Amygdala (tissue), 56 donors: ENCODE results near the gene SYNDIG1L.
A peak's percentile ranks its signal among the peaks of the same experiment; 100 is the strongest.
"Not testable (repeated sequence)": the region's sequence is repeated elsewhere in the genome, so short reads cannot be mapped to it uniquely, and the experiment has no call there.

ENCODE experiments used
- DNase-seq, 56 donors: peaks; one replicate each; lab custom pipeline; 2025; lab: John Stamatoyannopoulos, UW

The SYNDIG1L gene

DNA sequence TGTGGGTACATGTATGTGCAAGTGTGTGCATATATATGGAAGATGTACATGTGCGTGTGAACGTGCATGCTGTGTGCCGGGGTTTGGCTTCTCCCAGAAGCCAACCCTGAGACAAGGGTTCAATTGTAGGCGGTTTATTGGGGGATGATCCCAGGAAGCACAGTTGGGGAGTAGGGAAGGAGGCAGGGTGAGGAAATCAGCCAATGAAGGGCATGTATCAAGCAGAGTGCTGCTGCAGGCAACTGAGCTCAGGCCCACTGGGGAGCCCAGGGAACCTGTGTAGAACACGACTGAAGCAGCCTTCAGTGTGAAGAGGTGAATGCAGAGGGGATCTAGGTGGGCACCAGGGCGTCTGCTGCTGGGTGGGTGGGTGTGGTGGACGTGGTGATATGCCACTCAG lies 21.6 kb downstream of the SYNDIG1L start:
- DNase-seq, result no peak

DNA sequence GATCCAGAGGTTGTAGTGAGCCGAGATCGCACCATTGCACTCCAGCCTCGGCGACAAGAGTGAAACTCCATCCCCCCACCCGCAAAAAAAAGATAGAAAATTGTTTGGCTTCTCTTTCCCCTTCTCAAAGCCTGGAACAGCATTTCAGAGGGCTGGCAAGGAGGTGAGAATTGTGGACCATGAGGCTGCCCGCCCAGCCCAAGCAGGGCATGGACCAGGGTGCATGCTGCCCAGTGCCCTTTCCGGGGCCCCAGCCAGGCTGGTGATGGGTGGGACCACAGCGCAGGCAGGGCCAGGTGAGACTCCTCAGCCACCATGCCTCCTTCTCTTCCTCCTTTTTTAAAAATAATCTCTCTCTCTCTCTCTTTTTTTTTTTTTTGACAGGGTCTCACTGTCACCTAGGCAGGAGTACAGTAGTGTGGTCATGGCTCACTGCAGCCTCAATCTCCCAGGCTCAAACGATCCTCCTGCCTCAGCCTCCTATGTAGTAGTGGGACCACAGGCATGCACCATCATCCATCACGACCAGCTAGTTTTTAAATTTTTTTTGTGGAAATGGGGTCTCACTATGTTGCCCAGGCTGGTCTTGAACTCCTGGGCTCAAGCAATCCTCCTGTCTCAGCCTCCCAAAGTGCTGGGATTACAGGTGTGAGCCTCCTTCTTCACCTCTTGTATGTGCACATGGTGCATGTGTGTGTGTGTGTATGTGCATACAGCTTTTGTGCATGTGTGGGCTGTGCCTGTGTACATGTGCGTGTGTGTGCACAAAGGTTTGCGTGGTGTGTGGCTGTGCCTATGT lies 22.2 kb downstream of the SYNDIG1L start:
- DNase-seq, result no peak

DNA sequence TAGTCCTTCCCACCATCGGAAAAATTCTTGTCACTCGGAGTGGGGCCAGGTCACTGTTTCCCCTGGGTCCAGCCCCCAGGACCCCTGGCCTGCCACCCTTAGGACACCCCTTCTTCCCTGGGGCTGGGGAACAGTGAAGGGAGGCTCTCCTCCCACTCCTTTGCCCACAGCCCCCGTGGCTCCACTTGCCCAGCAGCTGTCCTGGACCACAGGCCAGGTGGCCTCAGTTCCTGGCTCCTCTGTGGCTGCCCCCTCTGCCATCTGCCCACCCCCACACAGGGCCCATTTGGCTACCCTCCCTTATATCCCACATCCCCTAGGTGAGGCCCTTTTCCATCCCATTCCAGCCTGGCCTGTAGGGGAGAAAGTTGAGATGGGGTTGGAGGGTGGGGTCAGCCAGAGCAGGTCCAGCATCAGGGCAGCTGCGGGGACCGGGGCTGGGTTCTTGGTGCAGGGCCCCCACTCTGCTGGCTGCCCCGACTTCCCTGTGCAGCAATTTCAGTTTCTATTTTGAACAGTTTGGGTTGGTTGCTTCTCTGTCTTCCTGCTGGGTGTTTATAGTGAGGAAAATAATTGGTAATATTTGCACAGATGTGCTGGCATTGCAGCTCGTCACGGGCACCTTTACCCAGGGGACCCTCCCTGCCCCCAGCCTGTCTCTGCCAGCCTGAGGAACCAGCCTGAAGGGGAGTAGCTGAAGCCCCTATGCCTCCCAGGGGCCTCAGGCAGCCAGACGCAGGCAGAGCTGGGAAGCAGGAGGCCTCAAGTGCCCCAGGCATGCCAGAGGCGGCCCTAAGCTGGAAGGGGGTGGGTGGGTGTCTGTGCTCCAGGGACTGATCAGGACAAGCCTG lies 23.4 kb downstream of the SYNDIG1L start:
- no peak for DNase-seq

DNA sequence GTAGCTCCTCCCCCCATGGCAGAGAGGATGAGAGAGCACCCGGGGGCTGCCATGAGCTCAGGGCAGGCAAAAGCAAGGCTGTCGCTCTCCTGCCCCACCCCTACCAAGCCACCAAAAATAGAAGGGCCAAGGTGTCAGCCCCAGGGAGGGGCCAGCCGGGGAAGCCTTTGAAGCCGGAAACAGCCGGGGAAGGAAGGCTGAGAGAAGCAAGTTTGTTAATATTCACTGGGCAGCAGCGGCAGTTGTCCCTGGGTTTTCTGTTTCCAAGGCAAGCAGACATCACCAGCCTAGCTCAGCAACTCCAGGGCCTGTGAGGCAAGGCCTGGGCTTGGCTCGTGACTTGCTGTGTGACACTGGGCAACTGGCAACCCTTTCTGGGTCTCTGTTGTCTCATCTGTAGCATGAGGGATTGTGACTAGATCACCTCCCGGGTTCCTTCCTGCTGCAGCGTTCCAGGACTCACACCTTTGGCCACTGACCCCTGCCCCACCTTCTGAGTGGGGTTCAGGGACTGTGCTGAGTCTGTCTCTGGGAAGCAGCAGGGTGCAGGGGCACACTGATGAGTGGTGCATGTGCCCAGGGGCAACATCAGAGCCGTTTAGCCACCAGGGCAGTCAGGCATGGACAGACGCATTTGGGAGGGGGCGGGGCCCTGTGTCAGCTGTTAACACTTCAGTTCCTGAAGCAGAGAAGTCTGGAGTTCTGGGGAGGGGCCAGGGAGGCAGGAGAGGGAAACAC lies 24.3 kb downstream of the SYNDIG1L start:
- DNase-seq, result peak in 10 of 56 donors; percentile 1 to 47 (median 21)

DNA sequence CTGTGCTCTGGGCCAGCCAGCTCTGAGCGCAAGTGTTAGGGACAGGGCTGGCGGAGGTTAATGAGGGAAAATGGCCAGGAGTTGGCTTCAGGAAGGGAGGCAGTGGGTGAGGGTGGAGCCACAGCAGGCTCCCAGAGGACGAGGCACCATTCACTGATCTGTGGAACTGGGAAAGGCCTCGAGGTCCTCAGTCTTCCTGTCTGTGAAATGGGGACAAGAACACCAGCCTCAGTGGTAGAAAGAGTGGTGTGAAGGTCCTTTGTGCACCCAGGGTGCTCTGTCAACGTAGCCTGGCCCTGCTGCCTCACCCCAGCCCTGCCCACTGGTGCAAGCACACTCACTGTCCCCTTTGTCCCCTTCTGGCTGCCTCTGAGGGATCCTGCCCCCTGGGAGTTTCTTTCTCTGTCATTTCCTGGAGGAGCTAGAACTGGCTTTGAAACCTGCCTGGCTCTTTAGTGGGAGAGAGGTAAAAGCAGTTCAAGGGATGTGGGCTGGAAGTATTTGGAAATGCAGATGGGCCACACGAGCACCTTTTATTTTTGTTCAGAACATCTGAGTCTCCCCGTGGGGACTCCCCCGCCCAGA lies 25.0 kb downstream of the SYNDIG1L start:
- no peak for DNase-seq

DNA sequence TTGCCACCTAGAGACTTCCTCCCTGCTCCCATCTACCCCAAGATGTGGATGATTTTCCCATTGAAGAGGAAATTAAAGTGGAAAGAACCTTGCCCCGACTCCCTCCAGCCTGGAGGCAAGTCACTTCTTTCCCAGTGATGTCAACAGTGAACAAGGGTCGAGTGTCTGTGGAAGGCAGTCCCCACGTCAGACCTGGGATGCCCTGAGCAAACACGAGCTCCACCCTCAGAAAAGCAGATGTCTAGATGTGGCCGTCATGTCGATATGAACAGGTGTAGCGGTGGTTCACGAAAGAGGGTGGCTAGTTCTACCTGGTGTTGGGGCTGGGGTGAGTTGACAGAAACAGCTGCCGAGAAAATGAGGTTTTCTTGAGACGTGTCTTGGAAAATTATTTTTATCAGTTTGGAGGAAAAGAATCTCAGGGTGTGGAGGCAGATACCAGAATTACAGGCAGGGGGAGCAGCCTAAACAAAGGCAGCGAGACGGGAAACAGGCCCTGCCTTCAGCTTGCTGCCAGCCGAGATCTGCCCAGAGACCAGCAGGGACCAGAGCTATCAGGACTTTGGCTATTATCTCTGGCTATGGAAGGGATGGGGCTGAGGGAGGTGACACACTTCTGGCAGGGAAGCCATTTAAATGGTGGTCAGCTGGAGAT lies 25.9 kb downstream of the SYNDIG1L start:
- no peak for DNase-seq

DNA sequence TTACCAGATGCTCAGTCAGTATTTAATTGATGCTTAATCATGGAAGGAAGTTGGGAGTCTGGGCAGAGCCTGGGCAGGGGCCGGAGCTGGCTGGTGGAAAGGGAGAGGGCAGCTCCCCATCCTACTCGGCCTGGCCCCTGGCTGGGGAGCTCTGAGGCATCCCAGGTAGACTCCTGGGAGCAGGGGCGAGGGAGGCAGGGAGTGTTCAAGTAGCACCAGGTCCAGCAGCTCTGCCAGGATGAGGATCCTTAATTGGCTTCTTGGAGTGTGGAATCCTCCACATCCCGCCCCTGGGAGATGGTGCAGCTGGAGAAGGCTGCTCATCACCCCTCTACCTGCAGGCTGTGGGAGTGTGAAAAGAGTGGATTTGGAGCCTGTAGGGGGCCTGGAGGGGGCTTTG lies 30.9 kb downstream of the SYNDIG1L start:
- DNase-seq, result no peak

DNA sequence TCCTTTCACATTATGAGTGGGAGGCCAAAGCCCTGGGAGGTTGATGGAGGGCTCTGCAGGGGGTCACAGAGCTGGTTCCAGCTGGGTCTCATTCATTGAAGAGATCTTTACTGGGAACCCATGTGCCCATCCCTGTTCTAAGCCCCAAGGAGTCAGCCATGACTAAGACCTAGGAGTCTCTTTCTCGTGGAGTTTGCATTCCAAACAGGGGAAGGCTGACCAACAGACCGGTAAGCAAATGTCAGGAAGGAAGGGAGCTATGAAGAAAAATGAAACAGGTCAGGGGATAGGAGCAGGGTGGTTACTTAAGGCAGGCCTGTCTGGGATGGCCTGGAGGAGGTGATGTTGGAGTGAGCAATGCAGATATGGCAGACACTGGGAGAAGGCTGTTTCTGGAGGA lies 31.5 kb downstream of the SYNDIG1L start:
- no peak for DNase-seq

DNA sequence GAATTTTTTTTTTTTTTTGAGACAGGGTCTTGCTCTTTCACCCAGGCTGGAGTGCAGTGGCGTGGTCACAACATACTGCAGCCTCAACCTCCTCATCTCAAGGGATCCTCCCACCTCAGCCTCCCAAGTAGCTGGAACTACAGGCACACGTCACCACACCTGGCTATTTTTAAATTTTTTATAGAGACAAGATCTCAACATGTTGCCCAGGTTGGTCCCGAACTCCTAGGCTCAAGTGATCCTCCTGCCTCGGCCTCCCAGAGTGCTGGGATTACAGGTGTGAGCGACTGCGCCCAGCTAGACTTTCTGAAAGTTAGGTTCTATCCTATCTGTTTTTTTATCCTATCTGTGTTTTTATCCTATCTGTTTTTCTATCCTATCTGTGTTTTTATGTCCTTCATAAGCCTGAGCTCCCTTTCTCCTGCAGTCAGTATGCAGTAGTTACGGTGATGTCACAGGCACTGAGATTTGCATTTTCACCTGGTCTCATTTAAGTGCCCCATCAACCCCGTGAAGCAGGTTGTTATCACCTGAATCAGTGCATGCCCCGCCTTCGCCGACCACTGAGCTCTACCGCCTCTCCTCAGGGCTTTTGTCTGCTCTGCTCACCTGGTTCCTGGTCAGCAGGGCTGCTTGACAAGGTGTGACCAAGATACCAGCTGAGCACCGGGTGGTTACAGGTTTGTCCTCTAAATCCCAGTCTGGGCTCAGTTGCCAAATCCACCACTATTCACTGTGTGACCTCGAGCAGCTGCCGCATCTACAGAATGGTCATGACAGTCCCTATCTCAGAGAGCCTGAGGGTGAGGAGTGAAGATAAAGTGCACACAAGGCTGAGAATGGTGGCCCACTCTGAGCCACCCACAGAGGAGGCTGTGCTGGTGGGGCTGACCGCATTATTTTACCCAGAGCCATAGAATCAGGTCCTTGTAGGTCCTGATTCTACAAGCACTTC lies 33.1 kb downstream of the SYNDIG1L start:
- DNase-seq, result no peak

DNA sequence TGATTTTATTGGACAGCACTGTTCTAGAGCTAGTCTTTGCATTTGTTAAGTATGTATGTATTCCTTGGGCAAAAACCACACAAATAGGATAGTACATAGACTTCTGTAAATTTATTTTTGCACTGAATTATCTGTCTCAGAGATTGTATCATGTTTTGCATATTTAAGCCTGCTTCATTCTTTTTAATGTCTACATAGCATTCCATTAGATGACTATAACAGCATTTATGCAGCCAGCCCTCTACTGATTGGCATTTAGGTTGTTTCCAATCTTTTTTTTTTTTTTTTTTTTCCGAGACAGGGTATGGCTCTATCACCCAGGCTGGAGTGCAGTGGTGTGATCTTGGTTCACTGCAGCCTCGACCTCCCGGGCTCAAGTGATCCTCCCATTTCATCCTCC lies 34.5 kb downstream of the SYNDIG1L start:
- no peak for DNase-seq

DNA sequence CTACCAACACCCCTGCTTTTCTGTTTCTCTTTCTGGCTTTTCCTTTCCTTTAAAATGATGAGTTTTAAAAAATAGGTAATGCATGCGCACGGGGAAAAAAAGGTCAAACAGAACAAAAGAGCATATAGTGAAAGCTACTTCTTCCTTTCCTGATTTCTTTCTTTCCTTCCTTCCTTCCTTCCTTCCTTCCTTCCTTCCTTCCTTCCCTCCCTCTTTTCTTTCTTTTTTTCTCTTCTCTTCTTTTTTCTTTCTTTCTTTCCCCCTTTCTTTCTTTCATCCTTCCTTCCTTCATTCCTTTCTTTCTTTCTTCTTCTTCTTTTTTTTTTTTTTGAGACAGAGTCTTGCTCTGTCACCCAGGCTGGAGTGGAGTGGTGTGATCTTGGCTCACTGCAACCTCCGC lies 35.5 kb downstream of the SYNDIG1L start:
- not testable (repeated sequence) for DNase-seq

DNA sequence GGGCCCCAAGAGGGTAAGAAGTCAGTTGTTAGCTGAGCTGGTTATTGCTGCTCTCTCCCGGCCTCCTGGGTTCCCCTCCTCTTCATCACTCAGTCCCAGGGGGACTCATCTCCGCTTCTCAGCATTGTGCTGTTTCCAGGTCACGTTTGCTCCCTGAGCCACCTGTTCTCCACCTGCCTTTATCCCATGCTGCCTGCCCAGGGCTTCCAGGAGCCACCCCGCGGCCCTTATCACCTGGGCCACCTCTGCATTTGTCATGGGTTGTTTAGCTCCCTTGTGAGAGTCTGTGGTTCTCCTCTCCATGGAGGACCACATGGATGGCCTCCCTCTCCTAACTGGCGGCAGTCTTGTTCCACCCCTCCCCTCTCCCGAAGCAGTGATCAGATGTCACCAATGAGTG lies 36.0 kb downstream of the SYNDIG1L start:
- no peak for DNase-seq

DNA sequence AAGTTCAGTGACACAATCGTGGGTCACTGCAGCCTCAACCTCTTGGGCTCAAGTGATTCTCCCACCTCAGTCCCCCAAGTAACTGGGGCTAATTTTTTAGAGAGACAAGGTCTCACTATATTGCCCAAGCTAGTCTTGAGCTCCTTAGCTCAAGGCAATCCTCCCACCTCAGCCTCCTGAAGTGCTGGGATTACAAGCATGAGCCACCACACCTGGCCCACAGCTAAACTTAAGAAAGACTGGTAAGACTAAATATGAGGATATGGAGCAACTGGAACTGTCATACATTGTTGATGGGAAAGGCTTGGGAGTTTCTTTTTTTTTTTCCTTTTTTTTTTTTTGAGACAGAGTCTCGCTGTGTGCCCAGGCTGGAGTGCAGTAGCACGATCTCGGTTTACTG lies 43.8 kb downstream of the SYNDIG1L start:
- no peak for DNase-seq

DNA sequence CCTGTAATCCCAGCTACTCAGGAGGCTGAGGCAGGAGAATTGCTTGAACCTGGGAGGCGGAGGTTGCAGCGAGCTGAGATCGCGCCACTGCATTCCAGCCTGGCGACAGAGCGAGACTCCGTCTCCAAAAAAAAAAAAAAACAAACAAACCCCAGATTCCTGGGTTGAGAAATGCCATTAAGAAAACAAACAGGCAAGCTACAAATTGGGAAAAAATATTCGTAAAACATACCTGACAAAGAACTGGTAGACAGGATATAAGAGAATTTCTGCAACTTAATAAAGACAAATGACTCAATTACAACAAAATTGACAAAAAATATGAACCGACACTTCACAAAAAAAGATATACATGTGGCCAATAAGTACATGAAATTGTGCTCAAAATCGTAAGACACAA lies 44.4 kb downstream of the SYNDIG1L start:
- not testable (repeated sequence) for DNase-seq

DNA sequence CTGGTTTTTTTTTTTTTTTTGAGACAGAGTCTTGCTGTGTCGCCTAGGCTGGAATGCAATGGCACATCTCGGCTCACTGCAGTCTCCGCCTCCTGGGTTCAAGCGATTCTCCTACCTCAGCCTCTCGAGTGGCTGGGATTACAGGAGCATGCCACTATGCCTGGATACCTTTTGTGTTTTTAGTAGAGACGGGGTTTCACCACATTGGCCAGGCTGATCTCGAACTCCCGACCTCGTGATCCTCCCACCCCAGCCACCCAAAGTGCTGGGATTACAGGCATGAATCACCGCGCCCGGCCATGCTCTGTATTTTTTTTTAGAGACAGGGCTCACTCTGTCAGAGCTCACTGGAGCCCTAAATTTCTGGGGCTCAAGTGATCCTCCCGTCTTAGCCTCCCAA lies 45.2 kb downstream of the SYNDIG1L start:
- DNase-seq, result no peak

DNA sequence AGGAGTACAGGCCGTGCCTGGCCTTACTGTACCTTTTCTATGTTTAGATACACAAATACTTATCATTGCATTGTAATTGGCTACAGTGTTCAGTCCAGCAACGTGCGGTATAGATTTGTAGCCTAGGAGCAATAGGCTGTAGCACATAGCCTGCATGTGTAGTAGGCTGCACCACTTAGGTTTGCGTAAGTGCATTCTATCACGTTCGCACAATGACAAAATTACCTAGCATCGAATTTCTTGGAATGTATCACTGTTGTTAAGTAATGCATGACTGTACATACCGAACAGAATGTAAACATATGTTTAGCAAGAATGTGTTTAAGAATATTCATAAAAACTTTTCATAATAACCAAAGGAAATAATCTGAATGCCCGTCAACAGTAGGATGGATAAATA lies 45.8 kb downstream of the SYNDIG1L start:
- no peak for DNase-seq

DNA sequence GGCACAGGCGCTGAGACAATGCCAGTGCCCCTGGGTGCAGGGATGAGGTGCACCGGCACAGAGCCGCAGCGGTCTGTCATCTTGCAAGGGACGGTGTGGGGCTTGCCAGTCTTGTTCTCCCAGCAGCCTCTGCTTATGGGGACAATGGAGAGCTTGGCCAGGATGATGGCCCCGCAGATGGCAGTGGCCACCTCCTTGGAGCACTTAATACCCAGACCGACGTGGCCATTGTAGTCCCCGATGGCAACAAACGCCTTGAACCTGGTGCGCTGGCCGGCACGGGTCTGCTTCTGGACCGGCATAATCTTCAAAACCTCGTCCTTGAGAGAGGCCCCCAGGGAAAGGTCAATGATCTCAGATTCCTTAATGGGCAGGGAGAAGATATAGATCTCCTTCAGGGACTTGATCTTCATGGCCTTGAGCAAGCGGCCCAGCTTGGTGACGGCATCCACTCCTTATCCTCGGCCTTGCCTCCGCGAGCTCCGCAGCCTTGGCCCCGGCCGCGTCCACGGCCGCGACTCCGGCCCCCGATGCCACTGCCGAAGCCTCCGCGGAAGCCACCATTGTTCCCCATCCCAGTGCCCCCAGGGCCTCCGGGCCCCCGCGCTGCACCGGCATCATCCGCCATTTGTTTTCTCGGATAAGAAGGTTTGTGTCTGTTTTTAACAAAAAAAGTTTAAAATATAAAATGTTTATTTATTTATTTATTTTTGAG lies 47.9 kb downstream of the SYNDIG1L start:
- DNase-seq, result no peak

DNA sequence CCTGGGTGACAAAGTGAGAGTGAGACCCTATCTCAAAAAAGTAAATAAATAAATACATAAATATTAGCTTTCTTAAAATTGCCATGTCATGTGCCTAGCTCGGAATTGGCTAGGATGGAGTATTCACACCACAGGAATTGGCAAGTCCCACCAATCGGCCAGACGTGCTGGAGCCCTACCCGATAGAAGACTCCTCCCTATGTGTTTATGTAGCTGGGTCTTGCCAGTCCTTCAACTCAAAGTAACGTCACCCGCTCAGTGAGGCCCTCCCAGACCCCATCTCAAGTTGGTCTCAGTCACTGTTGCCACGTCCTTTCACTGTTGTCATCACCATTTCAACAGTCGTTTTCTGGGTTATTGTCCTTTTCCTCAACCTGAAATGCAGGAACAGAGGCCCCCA lies 57.6 kb downstream of the SYNDIG1L start:
- DNase-seq, result no peak
